Tibial nerve (tissue), 4 donors: ENCODE data around the gene PTPRM. TPM values are rescaled to one million over a fixed set of nuclear protein-coding genes. Genes with fewer than 3 reads are reported as not detected.

Experiments
- DNase-seq, 2 donors: peaks; one replicate each; pipeline ENCODE4 v3.0.0-alpha.2; 2019; ENCODE audit warnings: low spot score in 2 of 2
- H3K27ac ChIP-seq, 4 donors: fragments of 200-600 bp; sonication (generic) in 3 of 4; one replicate each; pipeline ENCODE4 v1.5.1; 2017 to 2019; ENCODE audit warnings: mild to moderate bottlenecking in 1 of 4
- H3K27me3 ChIP-seq, 2 donors: fragments of 200-600 bp; sonication (generic) in 1 of 2; one replicate each; pipeline versions ENCODE4 v1.5.1 to v1.6.0; 2017 to 2019
- H3K36me3 ChIP-seq, 3 donors: fragments of 200-600 bp; sonication (generic); one replicate each; pipeline ENCODE4 v1.5.1; 2018 to 2019
- H3K4me1 ChIP-seq, 4 donors: fragments of 200-600 bp; sonication (generic) in 3 of 4; one replicate each; pipeline ENCODE4 v1.5.1; 2017 to 2019
- H3K4me3 ChIP-seq, 4 donors: fragments of 200-600 bp; sonication (generic) in 3 of 4; one replicate each; pipeline ENCODE4 v1.5.1; 2017 to 2019; ENCODE audit warnings: mild to moderate bottlenecking in 1 of 4, moderate library complexity in 1 of 4
- H3K9me3 ChIP-seq, 4 donors: fragments of 200-600 bp; sonication (generic) in 3 of 4; one replicate each; pipeline ENCODE4 v1.5.1; 2017 to 2019
- CTCF ChIP-seq, 5 experiments: fragments of 200-600 bp in 3 of 5; fragments of 450-650 bp in 2 of 5; sonication (generic) in 3 of 5; IDR thresholded peaks; one replicate each; pipeline ENCODE4 v1.5.1; 2016 to 2019; ENCODE audit warnings: antibody characterized with exemption in 5 of 5, mild to moderate bottlenecking in 3 of 5, moderate library complexity in 2 of 5
- EP300 ChIP-seq, 2 donors: sonication (generic); formaldehyde crosslinking; IDR thresholded peaks; one replicate each; pipeline ENCODE4 v1.6.1; 2017; ENCODE audit warnings: antibody characterized with exemption in 2 of 2, mild to moderate bottlenecking in 1 of 2
- POLR2A ChIP-seq, 2 donors: fragments of 450-650 bp; IDR thresholded peaks; one replicate each; pipeline ENCODE4 v1.6.1; 2017; ENCODE audit warnings: antibody characterized with exemption in 2 of 2, mild to moderate bottlenecking in 2 of 2, moderate library complexity in 2 of 2
- WGBS, 2 donors: methylation state at CpG; one replicate each; pipeline ENCODE4 v1.1.5; 2018; 5-methylcytosine and 5-hydroxymethylcytosine counted together
- total RNA-seq, 4 donors: library from RNA; depleted of rRNA; stranded (reverse); fragments of >200 nt; gene quantifications; one replicate each; pipeline ENCODE4 v1.1.0, GENCODE V29; 2016

The PTPRM gene
- total RNA-seq, 4 donors from 2014 or later = 62.2 to 92.4 (median 80.7) TPM

- no peak for TF ChIP-seq CTCF (IDR thresholded peaks at IDR 0.05)
- TF ChIP-seq EP300 (IDR thresholded peaks at IDR 0.05) = no peak
- TF ChIP-seq POLR2A (IDR thresholded peaks at IDR 0.05) = no peak
- Histone ChIP-seq H3K4me3 (no peak overlapping the region), H3K27ac (no peak overlapping the region), H3K4me1 (peaks cover 0 to 11% (median 6%) of the 10 kb centered on the region in 4 donors), H3K36me3 (peaks cover 0 to 12% (median 0%) of the 10 kb centered on the region in 3 donors), H3K9me3 (no peaks in the 10 kb centered on the region), H3K27me3 (no peaks in the 10 kb centered on the region)
- WGBS, 2 donors = 60 to 71% methylated on average over 4 of the region's 4 CpGs
- no peak for DNase-seq
These were observed 36.3 kb downstream of the PTPRM start for GRCh38 chr18:7603259-7604000.

GRCh38 chr18:7604361-7604760, 37.2 kb downstream of the PTPRM start:
- Histone ChIP-seq H3K27ac (no peak overlapping the region), H3K4me1 (peaks cover 0 to 21% (median 6%) of the 10 kb centered on the region in 4 donors), H3K27me3 (no peaks in the 10 kb centered on the region), H3K4me3 (no peak overlapping the region), H3K9me3 (no peaks in the 10 kb centered on the region), H3K36me3 (peaks cover 0 to 12% (median 0%) of the 10 kb centered on the region in 3 donors)
- no peak for DNase-seq
- TF ChIP-seq POLR2A (IDR thresholded peaks at IDR 0.05) = no peak
- WGBS, 2 donors = 85 to 95% methylated on average over 3 of the region's 3 CpGs

- peaks cover 0 to 21% (median 6%) of the 10 kb centered on the region in 4 donors for H3K4me1 ChIP-seq
- DNase-seq = no peak
These were observed 38.6 kb downstream of the PTPRM start for GRCh38 chr18:7605705-7606104.

GRCh38 chr18:7607540-7608173, 40.5 kb downstream of the PTPRM start:
- Histone ChIP-seq H3K36me3 (no peaks in the 10 kb centered on the region), H3K4me1 (peaks cover 0 to 21% (median 6%) of the 10 kb centered on the region in 4 donors), H3K9me3 (no peaks in the 10 kb centered on the region), H3K27me3 (no peaks in the 10 kb centered on the region), H3K27ac (no peak overlapping the region), H3K4me3 (no peak overlapping the region)
- WGBS, 2 donors = 79 to 82% methylated on average over 12 of the region's 12 CpGs
- DNase-seq = no peak
- no peak for TF ChIP-seq CTCF (IDR thresholded peaks at IDR 0.05)
- no peak for TF ChIP-seq POLR2A (IDR thresholded peaks at IDR 0.05)
- TF ChIP-seq EP300 (IDR thresholded peaks at IDR 0.05) = no peak

More at GRCh38 chr18:7605705-7606104, 38.6 kb downstream of the PTPRM start:
- TF ChIP-seq CTCF (IDR thresholded peaks at IDR 0.05) (no peak), POLR2A (IDR thresholded peaks at IDR 0.05) (no peak), EP300 (IDR thresholded peaks at IDR 0.05) (no peak)
- no peak overlapping the region for H3K27ac ChIP-seq
- H3K36me3 ChIP-seq = peaks cover 0 to 5% (median 0%) of the 10 kb centered on the region in 3 donors
- no peaks in the 10 kb centered on the region for H3K27me3 ChIP-seq
- 100% methylated on average over 2 of the region's 2 CpGs for WGBS, 2 donors
- H3K9me3 ChIP-seq = no peaks in the 10 kb centered on the region
- H3K4me3 ChIP-seq = no peak overlapping the region

GRCh38 chr18:7608174-7608550, 41.0 kb downstream of the PTPRM start:
- Histone ChIP-seq H3K4me1 (peaks cover 0 to 21% (median 6%) of the 10 kb centered on the region in 4 donors), H3K27ac (no peak overlapping the region)

More at GRCh38 chr18:7608174-7608550, 41.0 kb downstream of the PTPRM start:
- Histone ChIP-seq H3K27me3 (no peaks in the 10 kb centered on the region), H3K9me3 (no peaks in the 10 kb centered on the region), H3K4me3 (no peak overlapping the region), H3K36me3 (no peaks in the 10 kb centered on the region)
- no peak for TF ChIP-seq CTCF (IDR thresholded peaks at IDR 0.05)
- TF ChIP-seq POLR2A (IDR thresholded peaks at IDR 0.05) = no peak
- no peak for TF ChIP-seq EP300 (IDR thresholded peaks at IDR 0.05)
- DNase-seq = no peak
- 21 to 25% methylated on average over 1 of the region's 1 CpG for WGBS, 2 donors
